BJ (cell line): ENCODE results near the gene LRP8. TPM values are rescaled to one million over a fixed set of nuclear protein-coding genes. Genes with fewer than 3 reads are reported as not detected.

Source experiments
- CTCF ChIA-PET: fragments of 350-600 bp; formaldehyde crosslinking; extraction: SDS; loops from one replicate; lab custom pipeline; 2021; ENCODE audit warnings: antibody characterized with exemption, inconsistent platforms; lab: Yijun Ruan, JAX
- POLR2A ChIA-PET: fragments of 300-600 bp; sonication (Branson Sonifier 250); formaldehyde crosslinking; extraction: SDS; loops from one replicate; lab custom pipeline; 2021; ENCODE audit warnings: antibody characterized with exemption; lab: Charles Lee
- DNase-seq: peaks from one replicate; pipeline ENCODE4 v3.0.0-alpha.2; 2011; ENCODE audit warnings: low read depth
- H3K27me3 ChIP-seq: 2 replicates; pipeline ENCODE4 v1.6.0; 2011; ENCODE audit warnings: low read length; ENCODE audit not compliant: control insufficient read depth, insufficient read depth
- H3K36me3 ChIP-seq: 2 replicates; pipeline ENCODE4 v1.5.1; 2011; ENCODE audit warnings: low read length; ENCODE audit not compliant: control insufficient read depth, insufficient read depth
- H3K4me3 ChIP-seq: 2 replicates; pipeline ENCODE4 v1.5.1; 2011; ENCODE audit warnings: low read depth, mild to moderate bottlenecking, control low read depth, low read length
- polyA plus RNA-seq: library from polyadenylated mRNA; depleted of rRNA; stranded (reverse); fragments of >200 nt; gene quantifications from 2 replicates; pipeline ENCODE4 v1.2.3, GENCODE V29; 2011
- TF ChIP-seq, protein P1 (sequence below): IDR thresholded peaks from 2 replicates; pipeline ENCODE4 v1.5.1; 2011; ENCODE audit warnings: low read depth, mild to moderate bottlenecking, control low read depth, inconsistent platforms, low read length, moderate library complexity; ENCODE audit not compliant: insufficient read depth

LRP8 gene
- polyA plus RNA-seq, 1 experiment = 18.2 TPM

DNA sequence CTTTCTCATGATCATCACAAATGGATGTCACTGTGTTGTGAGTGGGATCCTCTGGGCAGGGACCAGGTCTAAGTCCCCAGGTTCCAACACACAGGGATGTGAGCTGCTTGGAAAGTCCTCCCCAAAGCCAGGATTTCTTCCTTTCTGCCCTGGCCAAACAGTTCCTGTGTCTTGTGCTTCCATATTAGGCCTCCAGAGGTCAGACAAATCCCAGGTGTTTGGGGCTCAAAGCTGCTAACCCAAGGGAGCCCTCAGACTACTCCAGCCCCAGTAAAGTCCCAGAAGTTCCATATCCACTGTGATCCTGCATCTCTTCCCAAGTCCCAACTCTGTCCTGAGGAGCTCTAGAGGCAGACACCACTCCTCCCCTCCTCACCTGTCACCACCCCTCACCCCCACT is 61.8 kb downstream of the LRP8 start:
- Histone ChIP-seq H3K36me3 (peaks cover 10% of the 10 kb centered on the region), H3K27me3 (no peaks in the 10 kb centered on the region), H3K4me3 (no peak overlapping the region)
- CTCF ChIA-PET = interaction anchor here (0.7 to 1.9 kb wide), 4 partner anchors 10 to 147 kb away, joined by 3 to 5 read pairs (median 4); no protein-coding TSS in a partner anchor
- TF ChIP-seq, protein P1, sequence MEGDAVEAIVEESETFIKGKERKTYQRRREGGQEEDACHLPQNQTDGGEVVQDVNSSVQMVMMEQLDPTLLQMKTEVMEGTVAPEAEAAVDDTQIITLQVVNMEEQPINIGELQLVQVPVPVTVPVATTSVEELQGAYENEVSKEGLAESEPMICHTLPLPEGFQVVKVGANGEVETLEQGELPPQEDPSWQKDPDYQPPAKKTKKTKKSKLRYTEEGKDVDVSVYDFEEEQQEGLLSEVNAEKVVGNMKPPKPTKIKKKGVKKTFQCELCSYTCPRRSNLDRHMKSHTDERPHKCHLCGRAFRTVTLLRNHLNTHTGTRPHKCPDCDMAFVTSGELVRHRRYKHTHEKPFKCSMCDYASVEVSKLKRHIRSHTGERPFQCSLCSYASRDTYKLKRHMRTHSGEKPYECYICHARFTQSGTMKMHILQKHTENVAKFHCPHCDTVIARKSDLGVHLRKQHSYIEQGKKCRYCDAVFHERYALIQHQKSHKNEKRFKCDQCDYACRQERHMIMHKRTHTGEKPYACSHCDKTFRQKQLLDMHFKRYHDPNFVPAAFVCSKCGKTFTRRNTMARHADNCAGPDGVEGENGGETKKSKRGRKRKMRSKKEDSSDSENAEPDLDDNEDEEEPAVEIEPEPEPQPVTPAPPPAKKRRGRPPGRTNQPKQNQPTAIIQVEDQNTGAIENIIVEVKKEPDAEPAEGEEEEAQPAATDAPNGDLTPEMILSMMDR = 0 out of 2 replicates have a peak, but pooled peaks have one; percentile 23
- no peak for DNase-seq
- POLR2A ChIA-PET = no interaction called here

DNA sequence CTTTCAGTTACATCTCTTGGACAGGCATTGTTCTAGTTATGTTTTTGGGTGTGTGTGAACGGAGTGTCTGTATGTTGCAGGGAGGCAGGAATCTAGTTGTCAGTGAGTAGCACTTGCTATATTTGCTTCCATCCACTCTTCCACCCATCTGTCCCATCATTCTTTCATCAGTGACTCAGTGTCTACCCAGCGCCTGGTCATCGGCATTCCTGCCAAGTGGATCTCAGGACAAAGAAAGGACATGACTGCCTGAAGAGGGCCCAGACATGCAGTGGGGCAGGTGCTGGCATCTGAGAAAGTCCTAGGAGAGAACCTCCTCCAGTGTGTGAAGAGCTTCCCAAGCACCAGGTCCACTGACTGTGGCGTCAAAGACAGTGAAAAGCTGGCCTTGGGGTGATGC is 62.3 kb downstream of the LRP8 start:
- peaks cover 10% of the 10 kb centered on the region for H3K36me3 ChIP-seq
- H3K4me3 ChIP-seq = no peak overlapping the region
- CTCF ChIA-PET = interaction anchor here (0.8 to 1.7 kb wide), 3 partner anchors 13 to 147 kb away, joined by 3 to 4 read pairs (median 3); no protein-coding TSS in a partner anchor
- TF ChIP-seq, protein P1 = no peak
- DNase-seq = no peak
- POLR2A ChIA-PET = no interaction called here
- H3K27me3 ChIP-seq = no peaks in the 10 kb centered on the region

- peaks cover 10% of the 10 kb centered on the region for H3K36me3 ChIP-seq
- POLR2A ChIA-PET = no interaction called here
- no peak for DNase-seq
Observed at GRCh38 chr1:53264048-53264447, 63.8 kb downstream of the LRP8 start.

GRCh38 chr1:53262000-53262399 is 65.9 kb downstream of the LRP8 start:
- CTCF ChIA-PET = interaction anchor here (1.0 to 1.8 kb wide), 3 partner anchors 14 to 132 kb away, joined by 3 to 4 read pairs (median 4); no protein-coding TSS in a partner anchor

More at GRCh38 chr1:53264048-53264447, 63.8 kb downstream of the LRP8 start:
- TF ChIP-seq, protein P1 = no peak
- CTCF ChIA-PET = interaction anchor here (1.0 to 1.5 kb wide), 2 partner anchors 19 to 129 kb away, joined by 3 to 4 read pairs; no protein-coding TSS in a partner anchor
- Histone ChIP-seq H3K4me3 (no peak overlapping the region), H3K27me3 (no peaks in the 10 kb centered on the region)

GRCh38 chr1:53260631-53261247 is 67.1 kb downstream of the LRP8 start:
- H3K36me3 ChIP-seq = peaks cover 10% of the 10 kb centered on the region
- no peaks in the 10 kb centered on the region for H3K27me3 ChIP-seq
- ChIA-PET POLR2A (no interaction called here), CTCF (interaction anchor here (0.9 to 1.8 kb wide), 3 partner anchors 14 to 134 kb away, joined by 3 to 4 read pairs (median 3); no protein-coding TSS in a partner anchor)
- no peak for DNase-seq
- TF ChIP-seq, protein P1 = no peak
- H3K4me3 ChIP-seq = no peak overlapping the region

More at GRCh38 chr1:53262000-53262399, 65.9 kb downstream of the LRP8 start:
- DNase-seq = no peak
- TF ChIP-seq, protein P1 = no peak
- Histone ChIP-seq H3K27me3 (no peaks in the 10 kb centered on the region), H3K36me3 (peaks cover 10% of the 10 kb centered on the region), H3K4me3 (no peak overlapping the region)
- POLR2A ChIA-PET = no interaction called here
